NB4 (cell line): ENCODE results near the gene KCNIP2.

Experiments
- POLR2A ChIP-seq: IDR thresholded peaks from 2 replicates; pipeline ENCODE4 v1.6.1; 2011; ENCODE audit warnings: mild to moderate bottlenecking; ENCODE audit not compliant: insufficient read length; ENCODE audit errors: extremely low read depth
- TF ChIP-seq, protein P1 (sequence below): IDR thresholded peaks from one replicate; pipeline ENCODE4 v1.5.1; 2012; ENCODE audit warnings: low read depth, low read length

GRCh38 chr10:101807158-101807557 lies 36.4 kb downstream of the KCNIP2 start:
- TF ChIP-seq, protein P1, sequence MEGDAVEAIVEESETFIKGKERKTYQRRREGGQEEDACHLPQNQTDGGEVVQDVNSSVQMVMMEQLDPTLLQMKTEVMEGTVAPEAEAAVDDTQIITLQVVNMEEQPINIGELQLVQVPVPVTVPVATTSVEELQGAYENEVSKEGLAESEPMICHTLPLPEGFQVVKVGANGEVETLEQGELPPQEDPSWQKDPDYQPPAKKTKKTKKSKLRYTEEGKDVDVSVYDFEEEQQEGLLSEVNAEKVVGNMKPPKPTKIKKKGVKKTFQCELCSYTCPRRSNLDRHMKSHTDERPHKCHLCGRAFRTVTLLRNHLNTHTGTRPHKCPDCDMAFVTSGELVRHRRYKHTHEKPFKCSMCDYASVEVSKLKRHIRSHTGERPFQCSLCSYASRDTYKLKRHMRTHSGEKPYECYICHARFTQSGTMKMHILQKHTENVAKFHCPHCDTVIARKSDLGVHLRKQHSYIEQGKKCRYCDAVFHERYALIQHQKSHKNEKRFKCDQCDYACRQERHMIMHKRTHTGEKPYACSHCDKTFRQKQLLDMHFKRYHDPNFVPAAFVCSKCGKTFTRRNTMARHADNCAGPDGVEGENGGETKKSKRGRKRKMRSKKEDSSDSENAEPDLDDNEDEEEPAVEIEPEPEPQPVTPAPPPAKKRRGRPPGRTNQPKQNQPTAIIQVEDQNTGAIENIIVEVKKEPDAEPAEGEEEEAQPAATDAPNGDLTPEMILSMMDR, result no peak
- no peak for TF ChIP-seq POLR2A
